Measurements from ENCODE around the gene CXCR6. TPM values are rescaled to one million over a fixed set of nuclear protein-coding genes. Genes with fewer than 3 reads are reported as not detected.

Gene CXCR6
- total and polyA plus RNA-seq, 2 experiments from 2014 or later: 0.06 TPM; not detected in 1

- Histone ChIP-seq H3K4me1 (ENCODE audit: low read depth) (peaks cover 100% of the 10 kb centered on the region), H3K4me3 (no peak overlapping the region), H3K27ac (peak overlapping the region; percentile 81), H3K27me3 (no peaks in the 10 kb centered on the region), H3K9me3 (ENCODE audit: low read depth) (no peaks in the 10 kb centered on the region), H3K36me3 (peaks cover 4% of the 10 kb centered on the region)
- TF ChIP-seq CTCF (IDR thresholded peaks at IDR 0.05; ENCODE audit: low read depth, low read length): no peak
- DNase-seq (ENCODE audit: low read depth in 1 of 2, low spot score in 1 of 2): peak; percentile 67 to 73
Measured at GRCh38 chr3:45986303-45986982, 43.2 kb downstream of the CXCR6 start.

- peak overlapping the region; percentile 81 for H3K27ac ChIP-seq
- H3K36me3 ChIP-seq: peaks cover 4% of the 10 kb centered on the region
- H3K4me1 ChIP-seq (ENCODE audit: low read depth): peaks cover 100% of the 10 kb centered on the region
- H3K27me3 ChIP-seq: no peaks in the 10 kb centered on the region
- no peaks in the 10 kb centered on the region for H3K9me3 ChIP-seq (ENCODE audit: low read depth)
- TF ChIP-seq CTCF (IDR thresholded peaks at IDR 0.05; ENCODE audit: low read depth, low read length): no peak
- H3K4me3 ChIP-seq: no peak overlapping the region
- DNase-seq (ENCODE audit: low read depth in 1 of 2, low spot score in 1 of 2): peak in 1 of 2 donors; percentile 61
Measured at GRCh38 chr3:45987368-45988291, 44.4 kb downstream of the CXCR6 start.

GRCh38 chr3:45988362-45988761 is 45.1 kb downstream of the CXCR6 start:
- H3K4me3 ChIP-seq: no peak overlapping the region
- peak in 1 of 2 donors; percentile 39 for DNase-seq (ENCODE audit: low read depth in 1 of 2, low spot score in 1 of 2)
- peaks cover 100% of the 10 kb centered on the region for H3K4me1 ChIP-seq (ENCODE audit: low read depth)
- no peaks in the 10 kb centered on the region for H3K27me3 ChIP-seq
- no peak for TF ChIP-seq CTCF (IDR thresholded peaks at IDR 0.05; ENCODE audit: low read depth, low read length)
- H3K36me3 ChIP-seq: no peaks in the 10 kb centered on the region
- H3K9me3 ChIP-seq (ENCODE audit: low read depth): no peaks in the 10 kb centered on the region
- H3K27ac ChIP-seq: no peak overlapping the region

GRCh38 chr3:45988804-45989203 is 45.5 kb downstream of the CXCR6 start:
- DNase-seq (ENCODE audit: low read depth in 1 of 2, low spot score in 1 of 2): peak in 1 of 2 donors; percentile 62
- H3K27ac ChIP-seq: no peak overlapping the region

More at GRCh38 chr3:45988804-45989203, 45.5 kb downstream of the CXCR6 start:
- TF ChIP-seq CTCF (IDR thresholded peaks at IDR 0.05; ENCODE audit: low read depth, low read length): no peak
- no peaks in the 10 kb centered on the region for H3K9me3 ChIP-seq (ENCODE audit: low read depth)
- H3K4me3 ChIP-seq: no peak overlapping the region
- peaks cover 100% of the 10 kb centered on the region for H3K4me1 ChIP-seq (ENCODE audit: low read depth)
- H3K36me3 ChIP-seq: no peaks in the 10 kb centered on the region
- H3K27me3 ChIP-seq: no peaks in the 10 kb centered on the region
